Activated effector memory CD4-positive, alpha-beta T cell treated with anti-CD3 and anti-CD28 coated beads, Interleukin-2, amount 50 U/mL, for 16 hours (primary cell): ENCODE results near the gene IRX4.

Experiments
- DNase-seq: peaks from one replicate; pipeline ENCODE4 v3.0.0-alpha.2; 2020

The IRX4 gene

GRCh38 chr5:1890296-1890695 lies 7.6 kb upstream of the IRX4 start:
- no peak for DNase-seq

DNA sequence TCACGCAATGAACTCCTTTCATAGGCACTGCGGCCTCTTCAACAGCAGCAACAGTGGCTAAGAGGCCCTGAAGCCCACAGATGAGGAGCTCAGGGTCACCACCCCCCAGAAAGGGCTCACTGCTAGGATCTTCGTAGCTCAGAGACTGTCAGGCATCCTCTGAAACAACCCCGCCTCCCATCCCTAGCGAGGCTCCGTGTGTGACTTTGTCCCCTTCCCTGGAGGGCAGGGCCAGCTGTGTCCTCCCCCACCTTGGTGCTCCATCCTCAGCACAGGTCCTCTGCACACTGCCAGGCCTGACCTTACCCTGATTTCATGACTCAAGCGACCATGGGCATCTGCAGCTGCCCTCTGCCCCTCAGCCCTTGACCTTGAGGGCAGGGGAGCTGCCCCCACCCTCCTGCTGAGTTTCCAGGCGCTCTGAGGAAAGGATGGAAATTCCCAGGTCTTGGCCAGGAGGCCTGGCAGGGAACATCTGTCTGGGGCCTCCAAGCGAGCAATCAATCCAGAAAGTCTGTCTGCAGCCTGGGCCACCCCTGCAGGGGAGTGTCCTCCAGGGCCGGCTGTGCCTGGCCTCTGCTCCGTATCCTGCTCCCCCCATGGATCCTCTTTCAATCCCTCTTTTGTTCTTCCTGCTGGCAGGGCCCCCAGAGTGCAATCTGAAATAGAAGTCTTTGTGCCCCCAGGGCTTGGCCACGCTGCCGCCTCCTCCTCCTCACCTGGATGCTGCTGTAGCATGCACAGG lies 6.8 kb upstream of the IRX4 start:
- DNase-seq: no peak

DNA sequence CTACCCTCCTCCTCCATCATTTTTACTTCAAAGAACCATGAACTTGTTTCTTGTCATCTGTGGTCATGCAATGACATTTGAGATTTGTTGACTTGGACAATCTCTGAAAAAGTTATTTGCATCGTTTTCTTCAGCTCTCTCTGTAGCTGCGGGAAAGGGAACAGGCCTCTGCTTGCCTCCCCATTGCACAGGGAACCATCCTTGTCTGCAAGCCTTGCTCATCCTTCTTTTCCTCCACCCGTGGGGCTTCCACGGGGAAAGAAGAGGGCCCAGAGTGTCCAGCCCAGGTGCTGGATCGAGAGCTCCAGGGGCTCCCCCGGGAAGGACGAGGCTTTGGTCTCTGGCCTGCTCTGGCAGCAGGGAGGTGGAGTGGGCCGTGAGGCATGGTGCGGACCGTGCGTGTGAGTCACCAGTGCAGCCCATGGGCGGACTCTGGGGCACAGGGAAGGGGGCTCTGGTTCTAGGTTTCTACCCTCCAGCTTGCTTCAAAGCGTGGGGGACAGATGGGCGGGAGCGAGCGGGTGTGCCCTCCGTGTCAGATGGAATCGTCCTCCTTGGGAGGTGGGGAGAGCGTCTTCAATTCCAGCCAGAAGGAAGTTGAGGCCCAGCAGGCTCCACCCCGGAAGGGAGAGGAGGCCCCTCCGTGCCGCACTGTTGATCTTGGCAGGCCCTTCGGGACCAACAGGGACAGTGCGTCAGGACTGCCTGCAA lies 6.0 kb upstream of the IRX4 start:
- no peak for DNase-seq

DNA sequence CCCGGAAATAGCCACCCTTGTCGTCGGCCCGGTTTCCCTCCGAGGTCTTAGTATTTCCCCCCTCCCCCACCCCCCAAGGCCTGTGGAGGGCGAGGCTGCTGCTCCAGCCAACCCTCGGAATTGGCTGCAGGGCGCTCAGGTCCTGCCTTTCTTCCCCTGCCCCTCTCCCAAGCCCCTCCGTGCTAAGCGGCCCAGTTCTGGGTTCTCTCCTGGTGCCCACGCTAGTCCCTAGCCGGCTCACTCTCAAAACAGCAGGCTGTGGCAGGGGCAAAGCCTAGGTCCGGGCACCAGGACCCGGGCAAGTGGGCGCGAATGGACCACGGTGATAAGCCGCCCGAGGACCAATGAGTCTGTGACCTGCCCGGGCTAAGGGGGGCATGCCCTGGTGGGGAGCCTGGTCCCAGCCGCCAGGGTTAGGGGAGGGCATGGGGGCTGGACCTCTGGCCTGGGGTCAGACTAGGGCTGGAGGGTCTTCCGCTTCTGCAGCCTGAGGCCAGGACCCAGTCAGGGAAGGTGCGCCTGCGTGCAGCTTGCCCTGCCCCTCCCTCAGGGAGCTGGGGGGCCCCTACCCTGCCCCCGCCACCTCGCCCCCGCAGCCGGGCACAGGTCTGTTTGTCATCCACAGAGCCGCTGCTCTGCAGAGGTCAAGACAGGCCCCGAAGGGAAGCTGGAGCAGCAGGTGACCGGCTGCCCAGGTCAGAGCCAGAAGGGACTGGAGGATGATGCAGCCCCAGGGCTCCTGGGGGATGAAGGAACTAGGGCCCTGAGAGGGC lies 5.0 kb upstream of the IRX4 start:
- DNase-seq: no peak

- no peak for DNase-seq
These were observed 4.3 kb upstream of the IRX4 start for GRCh38 chr5:1886846-1887587.

- DNase-seq: no peak
These were observed 3.4 kb upstream of the IRX4 start for GRCh38 chr5:1885868-1886845.

DNA sequence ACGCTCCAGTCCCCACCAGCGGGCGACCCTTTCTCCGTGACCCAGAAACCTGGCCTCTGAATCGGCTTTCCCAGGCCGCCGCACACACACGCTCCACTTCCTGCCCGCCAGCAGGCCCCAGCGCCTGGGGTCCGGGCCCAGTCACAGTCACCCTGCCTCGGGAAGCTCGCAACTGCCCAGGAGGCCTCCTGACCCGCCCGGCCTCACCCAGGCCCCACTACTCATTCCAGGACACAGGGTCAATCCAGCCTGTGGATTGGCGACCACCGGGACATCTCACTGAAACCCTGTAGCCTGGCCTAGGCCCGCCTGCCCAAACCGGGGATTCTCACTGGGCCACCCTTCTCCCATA lies 2.7 kb upstream of the IRX4 start:
- no peak for DNase-seq

GRCh38 chr5:1884678-1885403 lies 2.1 kb upstream of the IRX4 start:
- DNase-seq: no peak

DNA sequence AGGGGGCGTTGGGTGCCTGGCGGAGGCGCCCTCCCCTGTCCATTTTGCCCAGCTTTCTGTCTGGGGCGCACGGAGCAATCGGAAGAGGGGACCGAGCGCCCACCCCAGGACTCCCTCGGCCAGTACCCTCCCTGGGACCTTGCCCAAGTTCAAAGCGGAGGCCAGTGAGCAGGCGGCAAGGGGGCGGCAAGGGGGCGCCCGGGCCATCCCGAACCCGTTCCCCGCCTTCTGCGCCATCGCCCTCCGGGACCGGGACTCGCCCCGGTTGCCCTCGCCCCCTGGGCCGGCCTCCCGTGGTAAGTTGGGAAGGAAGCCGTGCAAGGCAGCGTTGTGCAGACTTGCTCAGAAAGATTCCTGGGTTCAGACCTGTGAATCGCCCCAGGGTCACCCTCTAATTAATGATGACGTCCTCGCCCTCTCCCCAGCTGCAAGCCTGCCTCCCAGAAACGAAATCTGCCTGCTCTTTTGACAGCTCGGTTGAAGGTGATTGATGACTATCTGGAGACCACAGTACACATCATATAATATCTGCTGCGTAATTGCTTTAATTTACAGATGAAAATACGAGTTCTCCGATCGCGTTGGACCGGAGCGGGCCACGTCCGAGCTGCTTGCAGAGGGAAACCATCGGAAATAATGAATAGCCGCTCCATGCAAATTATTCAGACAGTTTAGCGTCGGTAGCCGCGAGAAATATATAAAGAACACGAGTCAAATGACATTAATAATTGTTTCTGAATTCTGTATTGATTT lies 1.4 kb upstream of the IRX4 start:
- no peak for DNase-seq

DNA sequence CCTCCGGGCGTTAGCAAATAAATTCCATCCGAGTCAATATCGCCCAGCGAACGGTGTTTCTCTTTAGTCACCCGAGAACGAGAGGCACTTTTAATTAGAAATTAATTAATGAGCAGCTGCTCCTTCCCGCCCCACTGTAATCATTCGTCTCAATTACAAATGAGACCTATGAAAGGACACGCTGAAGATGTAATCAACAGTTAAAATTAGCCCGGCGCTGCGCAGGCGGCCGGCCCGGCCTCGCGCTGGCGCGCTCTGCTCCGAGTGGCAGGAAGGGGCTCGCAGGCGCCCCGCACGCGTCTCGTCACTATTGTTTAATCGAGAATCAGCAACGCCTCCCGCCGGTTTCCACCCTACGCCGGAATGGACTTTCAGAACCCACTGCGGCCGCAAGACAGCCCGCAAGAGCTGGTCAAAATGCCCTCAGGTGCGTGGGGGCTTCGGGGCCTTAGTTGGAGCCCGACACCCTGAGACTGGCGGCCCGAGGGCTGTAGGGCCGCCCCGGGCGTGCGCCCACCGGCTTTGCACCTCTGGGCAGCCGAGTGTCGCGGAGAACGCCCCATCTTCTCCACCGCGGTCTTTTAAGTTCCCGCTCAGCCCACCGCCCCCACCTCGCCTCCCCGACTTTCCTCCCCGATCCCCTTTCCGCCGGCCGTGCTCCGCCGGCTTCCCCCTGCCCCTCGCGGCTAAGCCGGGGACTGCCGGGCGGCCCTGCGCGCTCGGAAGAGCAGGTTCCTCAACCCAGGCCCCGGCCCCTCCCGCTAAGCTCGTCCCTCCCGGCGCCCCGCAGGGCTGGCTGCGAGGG lies 597 bp upstream of the IRX4 start:
- no peak for DNase-seq

GRCh38 chr5:1881731-1882336 lies 891 bp downstream of the IRX4 start:
- no peak for DNase-seq

- no peak for DNase-seq
These were observed 1.6 kb downstream of the IRX4 start for GRCh38 chr5:1881098-1881572.

GRCh38 chr5:1880377-1881025 lies 2.2 kb downstream of the IRX4 start:
- no peak for DNase-seq

- DNase-seq: no peak
These were observed 3.1 kb downstream of the IRX4 start for GRCh38 chr5:1879292-1880263.

DNA sequence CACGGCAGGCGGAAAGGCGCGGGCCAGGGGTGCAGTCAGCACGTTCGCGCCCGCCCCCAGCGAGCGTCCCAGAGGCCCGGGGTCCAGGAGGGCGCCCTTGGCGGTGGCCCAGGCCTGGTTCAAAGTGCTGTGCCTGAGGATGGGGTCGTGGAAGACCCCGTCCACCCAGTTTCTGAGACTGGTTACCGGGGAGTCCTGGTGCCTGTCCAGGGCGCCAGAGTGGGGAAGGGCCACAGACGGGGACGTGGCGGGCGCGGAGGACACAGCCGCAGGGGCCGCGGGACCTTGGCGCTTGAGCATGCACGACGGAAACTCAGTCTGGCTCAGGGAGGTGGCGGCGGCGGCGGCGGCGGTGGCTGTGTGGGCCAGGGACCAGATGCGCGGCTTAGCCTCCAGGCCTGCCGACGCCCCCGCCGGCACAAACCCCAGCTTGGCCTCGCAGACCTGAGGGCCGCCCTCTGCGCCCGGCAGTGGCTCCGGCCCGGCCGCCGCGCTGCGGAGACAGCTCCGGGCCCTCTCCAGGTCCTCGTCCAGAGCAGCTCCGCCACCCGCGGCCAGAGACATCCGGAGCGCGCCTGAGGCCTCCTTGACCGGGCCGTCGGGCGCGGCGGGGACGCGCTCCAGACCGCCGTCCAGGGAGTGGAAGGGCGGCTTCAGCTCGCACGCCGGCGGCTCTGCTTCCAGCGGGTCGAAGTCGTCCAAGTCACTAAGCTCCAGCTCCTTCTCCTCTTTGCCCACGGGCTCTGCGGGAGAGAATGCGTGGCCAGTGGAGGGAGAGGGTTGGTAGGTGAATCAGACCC lies 4.5 kb downstream of the IRX4 start:
- no peak for DNase-seq
